Activated CD8-positive, alpha-beta T cell treated with anti-CD3 and anti-CD28 coated beads, Interleukin-2, amount 10 ng/mL, durations not matched to agents 7 days and 5 days (primary cell): Measurements from ENCODE around the gene MSI2. TPM values are rescaled to one million over a fixed set of nuclear protein-coding genes. Genes with fewer than 3 reads are reported as not detected.

Experiments
- ATAC-seq: fragments of 150-1000 bp; cut with Tn5 transposase; one replicate; pipeline ENCODE4 v1.10.0; 2021; ENCODE audit warnings: moderate library complexity
- CTCF ChIA-PET: fragments of 350-600 bp; sonication (Branson Sonifier 250); formaldehyde crosslinking; loops from one replicate; lab custom pipeline; 2021; ENCODE audit warnings: antibody characterized with exemption; lab: Charles Lee
- POLR2A ChIA-PET: fragments of 350-600 bp; sonication (Branson Sonifier 250); formaldehyde crosslinking; loops from one replicate; lab custom pipeline; 2021; ENCODE audit warnings: antibody characterized with exemption; lab: Charles Lee
- DNase-seq: peaks from one replicate; pipeline ENCODE4 v3.0.0-alpha.2; 2020
- H3K27ac Mint-ChIP-seq: one replicate; pipeline ENCODE4 v1.8.0; 2021; ENCODE audit warnings: mild to moderate bottlenecking, mixed read lengths
- H3K27me3 Mint-ChIP-seq: one replicate; pipeline ENCODE4 v1.8.0; 2021; ENCODE audit warnings: low read depth, mixed read lengths
- H3K36me3 Mint-ChIP-seq: one replicate; pipeline ENCODE4 v1.8.0; 2021; ENCODE audit warnings: low read depth, mixed read lengths
- H3K4me1 Mint-ChIP-seq: one replicate; pipeline ENCODE4 v1.8.0; 2021; ENCODE audit warnings: low read depth, mixed read lengths
- H3K4me3 Mint-ChIP-seq: one replicate; pipeline ENCODE4 v1.8.0; 2021; ENCODE audit warnings: mild to moderate bottlenecking, mixed read lengths
- H3K9me3 Mint-ChIP-seq: one replicate; pipeline ENCODE4 v1.8.0; 2022; ENCODE audit warnings: mixed read lengths; ENCODE audit not compliant: insufficient read depth
- total RNA-seq, 2 experiments: library from RNA; stranded (reverse); gene quantifications; one replicate each; pipeline ENCODE4 v1.2.3, GENCODE V29; 2021

MSI2 gene
- total RNA-seq, 2 experiments from 2014 or later: 123 to 125 TPM

- Mint-ChIP-seq H3K27ac (no peak overlapping the region), H3K4me1 (peaks cover 15% of the 10 kb centered on the region), H3K27me3 (no peaks in the 10 kb centered on the region), H3K9me3 (no peaks in the 10 kb centered on the region), H3K4me3 (no peak overlapping the region), H3K36me3 (no peaks in the 10 kb centered on the region)
- POLR2A ChIA-PET: interaction anchor here (1.1 kb wide), 1 partner anchor 12 kb away, joined by 3 read pairs; no protein-coding TSS in a partner anchor
- ATAC-seq (no peak), DNase-seq (no peak)
- CTCF ChIA-PET: interaction anchor here (0.8 kb wide), 1 partner anchor 276 kb away, joined by 3 read pairs; no protein-coding TSS in a partner anchor
These were observed 262.6 kb downstream of the MSI2 start for GRCh38 chr17:57518587-57519581.

GRCh38 chr17:57519800-57520199 is 263.5 kb downstream of the MSI2 start:
- POLR2A ChIA-PET: no interaction called here
- CTCF ChIA-PET: interaction anchor here (1.0 kb wide), 1 partner anchor 277 kb away, joined by 4 read pairs; no protein-coding TSS in a partner anchor
- Mint-ChIP-seq H3K9me3 (no peaks in the 10 kb centered on the region), H3K36me3 (no peaks in the 10 kb centered on the region), H3K27me3 (no peaks in the 10 kb centered on the region), H3K4me3 (no peak overlapping the region), H3K27ac (no peak overlapping the region), H3K4me1 (peaks cover 17% of the 10 kb centered on the region)
- DNase-seq (no peak), ATAC-seq (no peak)

GRCh38 chr17:57521606-57522005 is 265.3 kb downstream of the MSI2 start:
- Mint-ChIP-seq H3K4me3 (no peak overlapping the region), H3K36me3 (no peaks in the 10 kb centered on the region), H3K9me3 (no peaks in the 10 kb centered on the region), H3K27ac (no peak overlapping the region), H3K4me1 (peaks cover 19% of the 10 kb centered on the region), H3K27me3 (no peaks in the 10 kb centered on the region)
- DNase-seq (no peak), ATAC-seq (no peak)
- CTCF ChIA-PET: interaction anchor here (1.5 kb wide), 1 partner anchor 278 kb away, joined by 6 read pairs; no protein-coding TSS in a partner anchor
- POLR2A ChIA-PET: no interaction called here

- H3K27me3 Mint-ChIP-seq: no peaks in the 10 kb centered on the region
- ChIA-PET POLR2A (interaction anchor here (0.6 kb wide), 1 partner anchor 26 kb away, joined by 4 read pairs; no protein-coding TSS in a partner anchor), CTCF (interaction anchor here (1.5 kb wide), 1 partner anchor 279 kb away, joined by 6 read pairs; no protein-coding TSS in a partner anchor)
- peaks cover 19% of the 10 kb centered on the region for H3K4me1 Mint-ChIP-seq
- H3K27ac Mint-ChIP-seq: peak overlapping the region; percentile 4
- ATAC-seq (no peak), DNase-seq (no peak)
- H3K9me3 Mint-ChIP-seq: no peaks in the 10 kb centered on the region
- no peak overlapping the region for H3K4me3 Mint-ChIP-seq
- no peaks in the 10 kb centered on the region for H3K36me3 Mint-ChIP-seq
These were observed 266.0 kb downstream of the MSI2 start for GRCh38 chr17:57522042-57523005.

- no peak overlapping the region for H3K4me3 Mint-ChIP-seq
- H3K36me3 Mint-ChIP-seq: no peaks in the 10 kb centered on the region
- POLR2A ChIA-PET: no interaction called here
These were observed 267.8 kb downstream of the MSI2 start for GRCh38 chr17:57523926-57524632.

GRCh38 chr17:57524839-57525568 is 268.7 kb downstream of the MSI2 start:
- Mint-ChIP-seq H3K36me3 (peaks cover 5% of the 10 kb centered on the region), H3K4me1 (peaks cover 27% of the 10 kb centered on the region), H3K27ac (peak overlapping the region; percentile 63), H3K27me3 (no peaks in the 10 kb centered on the region), H3K4me3 (no peak overlapping the region), H3K9me3 (no peaks in the 10 kb centered on the region)
- ChIA-PET CTCF (no interaction called here), POLR2A (interaction anchor here (0.6 kb wide), 1 partner anchor 29 kb away, joined by 4 read pairs; no protein-coding TSS in a partner anchor)
- DNase-seq: no peak
- no peak for ATAC-seq

More at GRCh38 chr17:57523926-57524632, 267.8 kb downstream of the MSI2 start:
- Mint-ChIP-seq H3K4me1 (peaks cover 19% of the 10 kb centered on the region), H3K27ac (peak overlapping the region; percentile 67), H3K27me3 (no peaks in the 10 kb centered on the region), H3K9me3 (no peaks in the 10 kb centered on the region)
- CTCF ChIA-PET: no interaction called here
- DNase-seq (no peak), ATAC-seq (no peak)

- DNase-seq: no peak
- ATAC-seq: no peak
- H3K27me3 Mint-ChIP-seq: no peaks in the 10 kb centered on the region
- no peaks in the 10 kb centered on the region for H3K9me3 Mint-ChIP-seq
- H3K4me1 Mint-ChIP-seq: peaks cover 51% of the 10 kb centered on the region
- ChIA-PET POLR2A (no interaction called here), CTCF (interaction anchor here (1.1 kb wide), 1 partner anchor 10 kb away, joined by 3 read pairs; no protein-coding TSS in a partner anchor)
- peaks cover 19% of the 10 kb centered on the region for H3K36me3 Mint-ChIP-seq
- H3K27ac Mint-ChIP-seq: no peak overlapping the region
- no peak overlapping the region for H3K4me3 Mint-ChIP-seq
These were observed 271.1 kb downstream of the MSI2 start for GRCh38 chr17:57527221-57528057.

GRCh38 chr17:57528058-57528451 is 271.7 kb downstream of the MSI2 start:
- CTCF ChIA-PET: no interaction called here
- Mint-ChIP-seq H3K4me1 (peaks cover 52% of the 10 kb centered on the region), H3K9me3 (no peaks in the 10 kb centered on the region), H3K4me3 (no peak overlapping the region), H3K27me3 (no peaks in the 10 kb centered on the region), H3K27ac (no peak overlapping the region), H3K36me3 (peaks cover 19% of the 10 kb centered on the region)
- DNase-seq (no peak), ATAC-seq (no peak)
- POLR2A ChIA-PET: no interaction called here

GRCh38 chr17:57530026-57530425 is 273.7 kb downstream of the MSI2 start:
- H3K27me3 Mint-ChIP-seq: no peaks in the 10 kb centered on the region
- H3K4me3 Mint-ChIP-seq: no peak overlapping the region
- H3K9me3 Mint-ChIP-seq: no peaks in the 10 kb centered on the region
- H3K36me3 Mint-ChIP-seq: peaks cover 23% of the 10 kb centered on the region
- DNase-seq (no peak), ATAC-seq (no peak)
- POLR2A ChIA-PET: no interaction called here
- peaks cover 34% of the 10 kb centered on the region for H3K4me1 Mint-ChIP-seq
- CTCF ChIA-PET: interaction anchor here (1.4 kb wide), 1 partner anchor 142 kb away, joined by 3 read pairs; no protein-coding TSS in a partner anchor
- peak overlapping the region; percentile 8 for H3K27ac Mint-ChIP-seq

- no peaks in the 10 kb centered on the region for H3K9me3 Mint-ChIP-seq
- DNase-seq: peak; percentile 41
- H3K4me3 Mint-ChIP-seq: no peak overlapping the region
- peak; percentile 53 for ATAC-seq
- H3K4me1 Mint-ChIP-seq: peaks cover 34% of the 10 kb centered on the region
- ChIA-PET POLR2A (no interaction called here), CTCF (interaction anchor here (1.4 kb wide), 1 partner anchor 141 kb away, joined by 3 read pairs; no protein-coding TSS in a partner anchor)
- H3K27me3 Mint-ChIP-seq: no peaks in the 10 kb centered on the region
- H3K36me3 Mint-ChIP-seq: peaks cover 23% of the 10 kb centered on the region
- peak overlapping the region; percentile 8 for H3K27ac Mint-ChIP-seq
These were observed 274.2 kb downstream of the MSI2 start for GRCh38 chr17:57530508-57530907.
